Keratinocyte (primary cell): ENCODE measurements around the gene FOSB. TPM values are rescaled to one million over a fixed set of nuclear protein-coding genes. Genes with fewer than 3 reads are reported as not detected.

Source experiments
- DNase-seq: peaks from one replicate; pipeline ENCODE4 v3.0.0-alpha.2; 2011; ENCODE audit warnings: low read depth, missing footprints, low spot score
- FAIRE-seq: peaks from 2 replicates; lab custom pipeline; 2011; peaks lifted over from hg19 to GRCh38; lab: Jason Lieb, UNC
- H2AFZ ChIP-seq: 2 replicates; pipeline ENCODE4 v1.6.0; 2012; ENCODE audit warnings: low read length, control low read depth, inconsistent platforms; ENCODE audit not compliant: control insufficient read depth
- H3K27ac ChIP-seq: 2 replicates; pipeline ENCODE4 v1.5.1; 2011; ENCODE audit warnings: low read length; ENCODE audit not compliant: control insufficient read depth, insufficient read depth
- H3K27me3 ChIP-seq: 3 replicates; pipeline ENCODE4 v1.6.0; 2011; ENCODE audit warnings: low read length; ENCODE audit not compliant: control insufficient read depth, insufficient read depth; ENCODE audit errors: extremely low read depth
- H3K36me3 ChIP-seq, 2 experiments: 2 replicates in 1 of 2; 3 replicates in 1 of 2; pipeline ENCODE4 v1.5.1; 2011; ENCODE audit warnings: low read length in 2 of 2, mild to moderate bottlenecking in 1 of 2; ENCODE audit not compliant: control insufficient read depth in 2 of 2, insufficient read depth in 2 of 2; ENCODE audit errors: extremely low read depth in 1 of 2
- H3K4me1 ChIP-seq: 3 replicates; pipeline ENCODE4 v1.5.1; 2011; ENCODE audit warnings: low read length; ENCODE audit not compliant: control insufficient read depth, insufficient read depth; ENCODE audit errors: extremely low read depth
- H3K4me2 ChIP-seq: 3 replicates; pipeline ENCODE4 v1.6.0; 2011; ENCODE audit warnings: low read depth, low read length; ENCODE audit not compliant: control insufficient read depth, insufficient read depth; ENCODE audit errors: extremely low read depth
- H3K4me3 ChIP-seq, 3 experiments: fragments of 200-600 bp in 1 of 3; sonication (generic) in 1 of 3; 2 replicates in 2 of 3; 3 replicates in 1 of 3; pipeline ENCODE4 v1.5.1; 2011 to 2016; ENCODE audit warnings: low read length in 3 of 3, mild to moderate bottlenecking in 3 of 3, control low read depth in 2 of 3, inconsistent platforms in 1 of 3, low read depth in 1 of 3, mixed read lengths in 1 of 3, mixed run types in 1 of 3, moderate library complexity in 1 of 3; ENCODE audit not compliant: control insufficient read depth in 2 of 3, insufficient read depth in 2 of 3; ENCODE audit errors: extremely low read depth in 1 of 3
- H3K79me2 ChIP-seq: 2 replicates; pipeline ENCODE4 v1.6.0; 2012; ENCODE audit warnings: low read length; ENCODE audit not compliant: control insufficient read depth, insufficient read depth
- H3K9ac ChIP-seq: 3 replicates; pipeline ENCODE4 v1.6.0; 2011; ENCODE audit warnings: low read length; ENCODE audit not compliant: control insufficient read depth, insufficient read depth; ENCODE audit errors: extremely low read depth
- H3K9me1 ChIP-seq: 3 replicates; pipeline ENCODE4 v1.6.0; 2011; ENCODE audit warnings: low read length; ENCODE audit not compliant: control insufficient read depth, insufficient read depth; ENCODE audit errors: extremely low read depth
- H3K9me3 ChIP-seq: 2 replicates; pipeline ENCODE4 v1.5.1; 2012; ENCODE audit warnings: low read depth, low read length; ENCODE audit not compliant: control insufficient read depth
- H4K20me1 ChIP-seq: 3 replicates; pipeline ENCODE4 v1.6.0; 2011; ENCODE audit warnings: low read length; ENCODE audit not compliant: control insufficient read depth, insufficient read depth; ENCODE audit errors: extremely low read depth
- EZH2 ChIP-seq: IDR thresholded peaks from one replicate; pipeline ENCODE4 v1.6.1; 2012; ENCODE audit warnings: inconsistent platforms, mild to moderate bottlenecking, low read length, moderate library complexity
- dilution Hi-C: fragments of 300-500 bp; cut with MboI; formaldehyde crosslinking; loops from one replicate; pipeline ENCODE4 v1.7.0; 2020; ENCODE audit warnings: low sequenced_read_pairs; ENCODE audit not compliant: extremely low pct_ligation_motif_present
- polyA plus RNA-seq, 5 experiments: library from polyadenylated mRNA; depleted of rRNA in 3 of 5; stranded (reverse) in 3 of 5; stranded (forward) in 1 of 5; unstranded in 1 of 5; fragments of >200 nt; gene quantifications; 1 replicate in 1 of 5; 2 replicates in 3 of 5; 3 replicates in 1 of 5; pipeline versions ENCODE4 v1.2.1 to v1.2.3, GENCODE V29; 2011 to 2012; ENCODE audit warnings: missing spikeins in 2 of 5, low read depth in 1 of 5, low replicate concordance in 1 of 5
- small RNA-seq, 3 experiments: library from RNA; depleted of rRNA; stranded (forward); fragments of <200 nt; gene quantifications; one replicate each; pipeline ENCODE3, GENCODE V24; 2012; ENCODE audit warnings: low read depth in 3 of 3, low replicate concordance in 1 of 3; ENCODE audit not compliant: insufficient read length in 3 of 3
- TF ChIP-seq, protein P1 (sequence below), 3 experiments: IDR thresholded peaks in 1 of 3; conservative IDR thresholded peaks in 1 of 3; optimal IDR thresholded peaks in 1 of 3; 2 replicates in 2 of 3; 3 replicates in 1 of 3; pipeline versions ENCODE3 to v1.5.1; 2011; ENCODE audit warnings: low read length in 3 of 3, mild to moderate bottlenecking in 3 of 3, moderate library complexity in 2 of 3, control low read depth in 1 of 3, inconsistent platforms in 1 of 3; ENCODE audit not compliant: insufficient read depth in 2 of 3; ENCODE audit errors: extremely low read depth in 1 of 3

The FOSB gene
- polyA plus RNA-seq, 1 donor (not counting 4 experiments of a cell fraction or from before 2014, with no cell fraction given), result 4.6 TPM

DNA sequence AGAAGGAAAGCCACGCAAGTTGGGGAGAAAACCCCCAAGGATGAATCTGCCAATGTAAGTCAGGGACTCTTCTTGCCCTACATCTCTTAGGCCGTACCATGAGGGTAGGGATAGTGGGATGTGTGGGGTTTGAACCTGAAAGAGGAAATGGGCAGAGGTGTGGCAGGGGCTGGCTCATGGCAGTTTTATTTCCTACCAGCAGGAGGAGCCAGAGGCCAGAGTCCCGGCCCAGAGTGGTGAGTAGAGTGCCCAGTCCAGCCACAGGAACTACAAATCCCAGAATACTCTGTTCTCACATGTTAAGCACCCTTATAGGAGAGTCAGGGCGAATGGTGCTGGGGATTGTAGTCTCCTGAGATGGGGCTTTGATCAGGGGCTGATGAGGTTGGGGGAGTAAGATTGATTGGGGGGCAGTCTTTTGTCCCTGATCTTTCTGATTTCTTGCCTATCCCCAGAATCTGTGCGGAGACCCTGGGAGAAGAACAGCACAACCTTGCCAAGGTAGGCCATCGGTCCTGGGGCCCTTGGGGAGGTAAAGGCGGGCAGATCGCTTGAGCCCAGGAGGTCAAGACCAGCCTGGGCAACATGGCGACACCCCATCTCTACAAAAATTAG, 56.0 kb downstream of the FOSB start:
- H3K27me3 ChIP-seq, result no peaks in the 10 kb centered on the region
- no peak overlapping the region for H3K27ac ChIP-seq
- peaks cover 40 to 47% of the 10 kb centered on the region in 2 experiments for H3K36me3 ChIP-seq
- peaks cover 4% of the 10 kb centered on the region for H4K20me1 ChIP-seq
- H3K9ac ChIP-seq, result no peak overlapping the region
- no peak overlapping the region for H2AFZ ChIP-seq
- H3K4me3 ChIP-seq, result no peak overlapping the region
- FAIRE-seq, result peak; percentile 90
- H3K9me1 ChIP-seq, result no peaks in the 10 kb centered on the region
- no peak overlapping the region for H3K4me2 ChIP-seq
- H3K79me2 ChIP-seq, result no peaks in the 10 kb centered on the region
- H3K4me1 ChIP-seq, result peaks cover 35% of the 10 kb centered on the region
- dilution Hi-C loops, result no loop called here
- no peaks in the 10 kb centered on the region for H3K9me3 ChIP-seq
- no peak for DNase-seq
- TF ChIP-seq, protein P1, sequence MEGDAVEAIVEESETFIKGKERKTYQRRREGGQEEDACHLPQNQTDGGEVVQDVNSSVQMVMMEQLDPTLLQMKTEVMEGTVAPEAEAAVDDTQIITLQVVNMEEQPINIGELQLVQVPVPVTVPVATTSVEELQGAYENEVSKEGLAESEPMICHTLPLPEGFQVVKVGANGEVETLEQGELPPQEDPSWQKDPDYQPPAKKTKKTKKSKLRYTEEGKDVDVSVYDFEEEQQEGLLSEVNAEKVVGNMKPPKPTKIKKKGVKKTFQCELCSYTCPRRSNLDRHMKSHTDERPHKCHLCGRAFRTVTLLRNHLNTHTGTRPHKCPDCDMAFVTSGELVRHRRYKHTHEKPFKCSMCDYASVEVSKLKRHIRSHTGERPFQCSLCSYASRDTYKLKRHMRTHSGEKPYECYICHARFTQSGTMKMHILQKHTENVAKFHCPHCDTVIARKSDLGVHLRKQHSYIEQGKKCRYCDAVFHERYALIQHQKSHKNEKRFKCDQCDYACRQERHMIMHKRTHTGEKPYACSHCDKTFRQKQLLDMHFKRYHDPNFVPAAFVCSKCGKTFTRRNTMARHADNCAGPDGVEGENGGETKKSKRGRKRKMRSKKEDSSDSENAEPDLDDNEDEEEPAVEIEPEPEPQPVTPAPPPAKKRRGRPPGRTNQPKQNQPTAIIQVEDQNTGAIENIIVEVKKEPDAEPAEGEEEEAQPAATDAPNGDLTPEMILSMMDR (optimal IDR thresholded peaks at IDR 0.05 in 1 of 3, IDR thresholded peaks at IDR 0.05 in 1 of 3, conservative IDR thresholded peaks at IDR 0.05 in 1 of 3; ENCODE audit: extremely low read depth in 1 of 3, insufficient read depth in 2 of 3, low read length in 3 of 3), result peak; percentile 80 to 95 (median 83)
- no peak for TF ChIP-seq EZH2

DNA sequence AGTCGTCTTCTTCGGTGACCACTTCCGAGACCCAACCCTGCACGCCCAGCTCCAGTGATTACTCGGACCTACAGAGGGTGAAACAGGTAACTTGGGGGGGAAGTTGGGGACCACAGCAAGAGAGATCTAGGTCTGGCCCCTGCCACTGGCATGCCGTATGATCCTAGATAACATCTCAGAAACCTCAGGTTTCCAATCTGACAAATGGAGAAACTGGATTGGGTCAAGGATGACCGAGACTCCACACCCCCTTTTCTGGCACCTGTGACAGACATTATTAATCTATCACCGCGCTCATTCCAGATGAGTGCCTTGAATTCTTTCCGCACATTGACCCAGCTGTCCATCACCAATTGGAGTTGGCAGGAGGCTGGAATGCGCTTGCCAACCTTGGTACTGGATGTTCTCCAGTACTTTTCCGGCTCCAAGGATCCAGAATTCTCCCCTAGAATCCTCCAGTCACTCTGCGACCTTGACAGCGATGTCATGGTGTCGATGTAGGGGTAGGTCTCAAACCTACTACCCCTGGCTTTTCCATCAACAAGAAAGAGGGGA, 56.9 kb downstream of the FOSB start:
- H3K9me1 ChIP-seq, result no peaks in the 10 kb centered on the region
- no peak for TF ChIP-seq EZH2
- TF ChIP-seq, protein P1 (optimal IDR thresholded peaks at IDR 0.05 in 1 of 3, IDR thresholded peaks at IDR 0.05 in 1 of 3, conservative IDR thresholded peaks at IDR 0.05 in 1 of 3; ENCODE audit: extremely low read depth in 1 of 3, insufficient read depth in 2 of 3, low read length in 3 of 3), result no peak
- H4K20me1 ChIP-seq, result peaks cover 4% of the 10 kb centered on the region
- H3K36me3 ChIP-seq, result peaks cover 40 to 47% of the 10 kb centered on the region in 2 experiments
- no peak overlapping the region for H3K9ac ChIP-seq
- no peak overlapping the region for H3K4me3 ChIP-seq
- no peaks in the 10 kb centered on the region for H3K9me3 ChIP-seq
- FAIRE-seq, result no peak
- H3K27ac ChIP-seq, result no peak overlapping the region
- no peak for DNase-seq
- H3K4me2 ChIP-seq, result no peak overlapping the region
- no peaks in the 10 kb centered on the region for H3K79me2 ChIP-seq
- H3K4me1 ChIP-seq, result peaks cover 41% of the 10 kb centered on the region
- dilution Hi-C loops, result no loop called here
- no peak overlapping the region for H2AFZ ChIP-seq
- H3K27me3 ChIP-seq, result no peaks in the 10 kb centered on the region

Small RNAs within 50 kb of the gene (small RNA-seq; reads per million reads assigned to genes)
- 0 reads per million in 3 experiments for gene MIR6088

Other genes starting within 250 kb of the FOSB start
- 0.08 to 0.28 TPM (median 0.09 TPM) in 3 replicates for gene EXOC3L2, start 222.6 kb upstream of the FOSB start, polyA plus RNA-seq
- 16.9 to 38.0 TPM (median 19.7 TPM) in 3 replicates for gene MARK4, start 216.7 kb upstream of the FOSB start, polyA plus RNA-seq
- gene CKM, start 145.1 kb upstream of the FOSB start, polyA plus RNA-seq, result 0.03 TPM in 1 of 3 replicates, not detected in the others
- gene KLC3, start 127.2 kb upstream of the FOSB start, polyA plus RNA-seq, result 14.7 to 27.9 TPM (median 15.3 TPM) in 3 replicates
- gene ERCC2, start 97.4 kb upstream of the FOSB start, polyA plus RNA-seq, result 24.7 to 34.4 TPM (median 27.6 TPM) in 3 replicates
- gene PPP1R13L, start 62.9 kb upstream of the FOSB start, polyA plus RNA-seq, result 31.2 to 94.8 TPM (median 38.3 TPM) in 3 replicates
- 8.0 to 16.8 TPM (median 9.8 TPM) in 3 replicates for gene POLR1G, start 61.4 kb upstream of the FOSB start, polyA plus RNA-seq
- 175 to 250 TPM (median 208 TPM) in 3 replicates for gene ERCC1, start 44.1 kb upstream of the FOSB start, polyA plus RNA-seq
- 8.5 to 13.6 TPM (median 12.2 TPM) in 3 replicates for gene RTN2, start 29.1 kb downstream of the FOSB start, polyA plus RNA-seq
- 1.9 to 2.5 TPM (median 2.0 TPM) in 3 replicates for gene PPM1N, start 30.4 kb downstream of the FOSB start, polyA plus RNA-seq
- gene VASP, start 39.5 kb downstream of the FOSB start, polyA plus RNA-seq, result 99.0 to 117 TPM (median 110 TPM) in 3 replicates
- gene OPA3, start 116.8 kb downstream of the FOSB start, polyA plus RNA-seq, result 11.9 to 16.5 TPM (median 16.5 TPM) in 3 replicates
- 0.13 to 0.14 TPM in 2 of 3 replicates, not detected in the other for gene GPR4, start 134.2 kb downstream of the FOSB start, polyA plus RNA-seq
- 35.4 to 43.4 TPM (median 41.8 TPM) in 3 replicates for gene EML2, start 171.4 kb downstream of the FOSB start, polyA plus RNA-seq
- gene GIPR, start 200.2 kb downstream of the FOSB start, polyA plus RNA-seq, result 0.97 to 2.2 TPM (median 1.4 TPM) in 3 replicates
- 511 to 1,051 TPM (median 836 TPM) in 3 replicates for gene SNRPD2, start 224.0 kb downstream of the FOSB start, polyA plus RNA-seq
- gene QPCTL, start 224.7 kb downstream of the FOSB start, polyA plus RNA-seq, result 11.9 to 13.3 TPM (median 13.2 TPM) in 3 replicates